ENCODE results near the gene TEX26.

TEX26 gene

GRCh38 chr13:30957258-30957943 is 24.9 kb downstream of the TEX26 start:
- H3K4me3 ChIP-seq (ENCODE audit: low read length): no peak overlapping the region
- no peak for TF ChIP-seq CTCF (conservative IDR thresholded peaks at IDR 0.05; ENCODE audit: low read depth, low read length)
- DNase-seq (ENCODE audit: low read depth): no peak

- no peak overlapping the region for H3K4me3 ChIP-seq (ENCODE audit: low read length)
- no peak for DNase-seq (ENCODE audit: low read depth)
- TF ChIP-seq CTCF (conservative IDR thresholded peaks at IDR 0.05; ENCODE audit: low read depth, low read length): no peak
These were observed 27.2 kb downstream of the TEX26 start for GRCh38 chr13:30959678-30960077.

DNA sequence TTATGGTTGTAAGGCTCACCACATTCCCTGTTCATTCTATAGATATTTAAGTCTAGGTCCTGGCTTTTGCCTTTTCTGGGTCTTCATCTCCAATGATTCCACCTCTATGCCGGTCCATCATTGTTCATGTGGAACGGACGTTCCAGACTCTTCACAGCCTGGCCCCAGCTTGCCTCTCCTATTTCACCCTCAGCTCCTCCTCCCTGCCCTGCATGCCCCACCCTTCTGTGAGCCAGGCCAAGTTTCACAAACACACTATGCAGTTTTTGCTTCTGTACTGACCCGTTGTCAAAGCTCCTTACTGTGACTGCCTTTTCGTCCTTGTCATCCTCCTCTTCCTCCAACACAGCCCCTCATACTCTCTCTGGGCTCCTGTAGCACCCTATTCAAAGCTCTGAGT is 31.3 kb downstream of the TEX26 start:
- DNase-seq (ENCODE audit: low read depth): no peak
- no peak for TF ChIP-seq CTCF (conservative IDR thresholded peaks at IDR 0.05; ENCODE audit: low read depth, low read length)
- H3K4me3 ChIP-seq (ENCODE audit: low read length): no peak overlapping the region

GRCh38 chr13:30965380-30965779 is 32.9 kb downstream of the TEX26 start:
- no peak overlapping the region for H3K4me3 ChIP-seq (ENCODE audit: low read length)
- DNase-seq (ENCODE audit: low read depth): no peak
- TF ChIP-seq CTCF (conservative IDR thresholded peaks at IDR 0.05; ENCODE audit: low read depth, low read length): no peak

DNA sequence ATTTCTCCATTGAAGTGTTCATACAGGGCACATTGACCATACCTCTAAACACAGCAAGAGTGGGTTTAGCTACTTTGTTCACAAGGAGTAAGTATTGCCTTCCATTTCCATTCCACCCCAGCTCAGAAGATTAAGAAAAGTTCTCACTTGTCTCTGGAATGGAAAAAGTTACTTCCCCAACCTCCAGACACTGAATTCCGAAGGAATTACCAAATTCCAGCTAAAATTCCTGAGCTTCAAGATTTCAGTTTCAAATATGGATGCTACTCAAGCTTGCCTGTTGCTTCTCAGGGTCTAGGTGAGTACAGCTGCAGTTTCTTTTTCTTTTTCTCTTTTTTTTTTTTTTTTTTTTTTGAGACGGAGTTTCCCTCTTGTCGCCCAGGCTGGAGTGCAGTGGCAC is 33.6 kb downstream of the TEX26 start:
- DNase-seq (ENCODE audit: low read depth): no peak
- no peak for TF ChIP-seq CTCF (conservative IDR thresholded peaks at IDR 0.05; ENCODE audit: low read depth, low read length)

GRCh38 chr13:30968846-30969245 is 36.4 kb downstream of the TEX26 start:
- TF ChIP-seq CTCF (conservative IDR thresholded peaks at IDR 0.05; ENCODE audit: low read depth, low read length): no peak
- no peak overlapping the region for H3K4me3 ChIP-seq (ENCODE audit: low read length)
- DNase-seq (ENCODE audit: low read depth): no peak

More for the DNA sequence above, 33.6 kb downstream of the TEX26 start:
- H3K4me3 ChIP-seq (ENCODE audit: low read length): no peak overlapping the region

DNA sequence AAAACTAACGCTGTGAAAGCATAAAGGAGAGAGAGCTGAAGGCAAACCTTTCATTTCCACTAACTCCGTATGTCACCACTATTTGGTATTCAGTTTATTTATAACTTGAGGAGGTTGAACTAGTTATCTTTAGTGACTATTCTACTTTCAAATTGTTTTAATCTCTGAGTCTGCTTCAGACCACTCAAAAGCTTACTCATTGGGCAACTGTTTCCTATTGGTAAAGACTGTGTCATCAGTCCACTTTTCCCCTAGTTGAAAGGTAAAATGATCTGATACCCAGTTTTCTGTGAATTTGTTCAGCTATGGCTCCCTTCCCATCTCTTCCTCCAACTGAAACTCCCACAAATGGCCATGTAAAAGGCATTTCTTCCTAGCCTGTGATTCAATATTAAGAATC is 39.1 kb downstream of the TEX26 start:
- no peak overlapping the region for H3K4me3 ChIP-seq (ENCODE audit: low read length)
- TF ChIP-seq CTCF (conservative IDR thresholded peaks at IDR 0.05; ENCODE audit: low read depth, low read length): no peak
- DNase-seq (ENCODE audit: low read depth): no peak
